GM18502 (cell line): ENCODE results near the gene KIAA1755.
"Not testable (repeated sequence)": the region's sequence is repeated elsewhere in the genome, so short reads cannot be mapped to it uniquely, and the experiment has no call there.

Experiments
- ATAC-seq: cut with Tn5 transposase; IDR thresholded peaks from one replicate; pipeline ENCODE4 v1.9.1; 2021; ENCODE audit warnings: mild to moderate bottlenecking; ENCODE audit not compliant: unreplicated experiment, poor library complexity

The KIAA1755 gene

GRCh38 chr20:38290829-38291814 is 30.6 kb upstream of the KIAA1755 start:
- ATAC-seq = no peak

GRCh38 chr20:38286586-38287531 is 26.3 kb upstream of the KIAA1755 start:
- ATAC-seq = no peak

GRCh38 chr20:38284893-38285444 is 24.4 kb upstream of the KIAA1755 start:
- no peak for ATAC-seq

- not testable (repeated sequence) for ATAC-seq
These were observed 23.6 kb upstream of the KIAA1755 start for GRCh38 chr20:38284066-38284650.

GRCh38 chr20:38283236-38283635 is 22.7 kb upstream of the KIAA1755 start:
- no peak for ATAC-seq

GRCh38 chr20:38281176-38281915 is 20.8 kb upstream of the KIAA1755 start:
- ATAC-seq = not testable (repeated sequence)

GRCh38 chr20:38278763-38279162 is 18.2 kb upstream of the KIAA1755 start:
- ATAC-seq = no peak

GRCh38 chr20:38278131-38278530 is 17.6 kb upstream of the KIAA1755 start:
- ATAC-seq = no peak

GRCh38 chr20:38277691-38278090 is 17.2 kb upstream of the KIAA1755 start:
- ATAC-seq = no peak

- ATAC-seq = no peak
These were observed 16.8 kb upstream of the KIAA1755 start for GRCh38 chr20:38277285-38277684.

- ATAC-seq = no peak
These were observed 15.4 kb upstream of the KIAA1755 start for GRCh38 chr20:38275815-38276550.

- ATAC-seq = no peak
These were observed 12.4 kb upstream of the KIAA1755 start for GRCh38 chr20:38272961-38273360.

- no peak for ATAC-seq
These were observed 11.9 kb upstream of the KIAA1755 start for GRCh38 chr20:38272398-38272797.

- ATAC-seq = no peak
These were observed 11.1 kb upstream of the KIAA1755 start for GRCh38 chr20:38271608-38272120.

GRCh38 chr20:38270869-38271605 is 10.5 kb upstream of the KIAA1755 start:
- no peak for ATAC-seq

GRCh38 chr20:38269715-38270114 is 9.2 kb upstream of the KIAA1755 start:
- no peak for ATAC-seq

GRCh38 chr20:38269040-38269439 is 8.5 kb upstream of the KIAA1755 start:
- no peak for ATAC-seq
